ENCODE data around the gene CHST2.

DNA sequence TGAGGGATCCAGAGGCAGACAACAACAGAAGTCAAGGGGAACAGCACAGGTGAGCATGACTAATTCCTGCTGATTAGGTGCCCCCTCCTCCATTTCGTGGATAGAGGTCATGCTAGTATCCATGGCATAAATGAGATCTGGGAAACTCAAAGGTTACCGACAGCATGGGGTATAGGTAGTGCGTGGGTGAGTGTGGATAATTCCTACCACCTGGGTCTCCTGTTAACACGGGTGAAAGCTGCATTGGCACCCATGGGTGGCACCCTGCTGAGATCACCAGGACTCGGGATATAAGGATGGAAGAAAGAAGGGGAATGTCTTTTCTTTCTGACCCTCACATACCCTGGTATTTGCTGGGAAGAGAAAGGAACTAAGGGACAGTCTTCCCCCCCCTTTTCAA is 14.4 kb upstream of the CHST2 start:
- TF ChIP-seq, protein P1, sequence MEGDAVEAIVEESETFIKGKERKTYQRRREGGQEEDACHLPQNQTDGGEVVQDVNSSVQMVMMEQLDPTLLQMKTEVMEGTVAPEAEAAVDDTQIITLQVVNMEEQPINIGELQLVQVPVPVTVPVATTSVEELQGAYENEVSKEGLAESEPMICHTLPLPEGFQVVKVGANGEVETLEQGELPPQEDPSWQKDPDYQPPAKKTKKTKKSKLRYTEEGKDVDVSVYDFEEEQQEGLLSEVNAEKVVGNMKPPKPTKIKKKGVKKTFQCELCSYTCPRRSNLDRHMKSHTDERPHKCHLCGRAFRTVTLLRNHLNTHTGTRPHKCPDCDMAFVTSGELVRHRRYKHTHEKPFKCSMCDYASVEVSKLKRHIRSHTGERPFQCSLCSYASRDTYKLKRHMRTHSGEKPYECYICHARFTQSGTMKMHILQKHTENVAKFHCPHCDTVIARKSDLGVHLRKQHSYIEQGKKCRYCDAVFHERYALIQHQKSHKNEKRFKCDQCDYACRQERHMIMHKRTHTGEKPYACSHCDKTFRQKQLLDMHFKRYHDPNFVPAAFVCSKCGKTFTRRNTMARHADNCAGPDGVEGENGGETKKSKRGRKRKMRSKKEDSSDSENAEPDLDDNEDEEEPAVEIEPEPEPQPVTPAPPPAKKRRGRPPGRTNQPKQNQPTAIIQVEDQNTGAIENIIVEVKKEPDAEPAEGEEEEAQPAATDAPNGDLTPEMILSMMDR (IDR thresholded peaks at IDR 0.05; ENCODE audit: borderline replicate concordance, extremely low read depth, low read length, poor library complexity, severe bottlenecking), result no peak
- TF ChIP-seq EZH2 (IDR thresholded peaks at IDR 0.05; ENCODE audit: borderline replicate concordance, low read depth, low read length, severe bottlenecking), result no peak

Measured in DND-41 (cell line).